Stimulated activated CD8-positive, alpha-beta memory T cell treated with anti-CD3 and anti-CD28 coated beads, Interleukin-7, amount 100 ng/mL, for 24 hours (primary cell): ENCODE results near the gene BARHL1.

Experiments used
- DNase-seq: peaks from one replicate; pipeline ENCODE4 v3.0.0-alpha.2; 2020; ENCODE audit warnings: low read depth

Gene BARHL1

DNA sequence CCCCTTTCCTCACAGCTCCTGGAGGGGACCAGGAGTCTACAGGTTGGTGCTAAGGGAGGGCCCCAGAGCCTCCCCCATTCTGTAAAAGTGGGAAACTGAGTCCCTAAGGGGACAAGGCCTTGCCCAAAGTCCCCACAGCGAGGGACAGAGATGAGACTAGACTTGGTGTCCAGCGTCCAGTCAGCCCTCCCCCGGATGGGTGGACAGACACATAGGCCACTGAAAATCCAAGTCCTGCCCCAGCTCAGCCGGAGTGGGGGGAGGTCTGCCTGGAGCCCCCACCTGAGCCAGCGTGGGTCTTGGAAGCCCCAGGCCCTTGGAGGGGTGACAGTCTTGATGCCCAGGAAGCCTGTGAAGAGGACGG is 5.2 kb downstream of the BARHL1 start:
- no peak for DNase-seq

DNA sequence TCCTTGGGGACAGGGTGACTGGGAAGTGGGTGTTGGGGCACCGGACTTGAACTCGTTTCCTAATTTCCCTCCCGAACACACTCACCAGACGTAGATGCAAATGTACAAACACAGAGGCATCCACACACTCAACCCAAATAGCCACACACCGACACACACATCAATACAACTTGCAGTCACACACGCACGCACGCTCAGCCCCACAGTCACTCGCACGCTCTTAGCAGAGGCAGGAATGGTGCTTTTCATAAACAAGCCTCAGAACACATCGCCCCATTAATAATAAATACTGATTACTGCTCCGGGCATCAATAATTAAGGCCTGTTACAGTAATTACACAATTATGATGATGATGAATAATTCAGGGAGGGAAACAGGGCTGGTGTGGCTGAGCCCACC is 5.7 kb downstream of the BARHL1 start:
- no peak for DNase-seq

DNA sequence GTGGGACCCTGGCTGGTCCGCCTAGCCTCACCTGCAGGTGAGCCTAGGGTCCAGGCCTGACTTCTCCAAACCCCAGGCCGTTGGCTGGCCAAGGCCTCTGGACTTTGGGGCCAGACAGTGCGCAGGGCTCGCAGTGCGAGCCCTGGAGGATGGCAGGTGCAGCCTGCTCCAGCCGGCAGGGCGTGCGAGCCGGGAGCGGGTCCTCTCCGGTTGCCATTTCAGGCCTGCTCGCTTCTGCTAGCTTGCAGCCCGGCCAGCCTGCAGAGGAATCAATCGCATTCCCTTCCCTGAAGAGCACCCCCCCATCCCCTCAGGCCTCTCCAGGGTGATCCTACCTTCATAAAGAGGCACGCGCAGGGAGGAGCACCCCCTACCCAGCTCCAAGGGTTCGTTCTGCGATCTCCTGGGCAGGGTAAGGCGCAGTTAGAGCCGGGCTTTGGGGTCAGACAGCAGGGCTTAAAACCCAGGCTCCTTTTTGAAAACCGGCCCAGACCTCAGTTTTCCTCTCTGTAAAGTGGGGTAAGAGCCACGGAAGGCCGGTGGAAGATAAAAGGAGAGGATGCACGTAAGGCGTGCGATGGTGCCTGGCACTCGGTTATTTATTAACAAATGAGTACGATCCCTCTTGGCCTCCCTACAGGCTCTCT is 6.2 kb downstream of the BARHL1 start:
- DNase-seq = no peak

DNA sequence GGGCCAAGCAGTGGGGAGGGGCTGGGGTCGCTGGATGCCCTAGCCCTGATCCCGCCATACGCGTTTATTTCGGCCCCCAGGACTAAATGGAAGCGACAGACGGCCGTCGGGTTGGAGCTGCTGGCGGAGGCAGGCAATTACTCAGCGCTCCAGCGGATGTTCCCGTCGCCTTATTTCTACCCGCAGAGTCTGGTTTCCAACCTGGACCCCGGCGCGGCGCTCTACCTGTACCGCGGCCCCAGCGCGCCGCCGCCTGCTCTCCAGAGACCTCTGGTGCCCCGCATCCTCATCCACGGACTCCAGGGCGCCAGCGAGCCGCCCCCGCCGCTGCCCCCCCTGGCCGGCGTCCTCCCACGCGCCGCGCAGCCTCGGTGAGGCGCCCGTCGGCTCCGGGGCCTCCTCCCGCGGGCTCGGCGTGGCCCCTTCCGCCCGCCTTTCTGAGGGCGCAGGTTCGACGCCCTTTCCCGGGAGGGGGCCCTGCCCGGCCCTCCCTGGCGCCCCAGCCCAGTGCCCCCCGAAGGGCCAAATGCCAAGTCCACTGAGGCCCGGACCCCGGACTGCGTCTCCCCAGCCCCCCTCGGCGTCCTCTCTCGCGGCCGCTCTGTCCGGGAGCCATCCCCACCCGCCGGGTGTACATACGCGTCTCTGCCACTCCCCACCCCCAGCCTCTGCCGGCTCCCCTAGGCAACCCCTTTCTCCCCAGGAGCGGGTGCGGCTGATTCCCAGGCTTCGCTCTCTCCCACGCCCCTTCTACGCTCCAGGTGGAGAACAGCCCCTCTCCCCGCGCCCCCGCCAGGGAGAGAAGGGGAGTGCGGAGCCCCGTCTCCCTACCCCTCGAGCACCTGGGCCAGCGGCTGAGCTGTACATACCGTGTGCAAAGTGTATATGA is 7.0 kb downstream of the BARHL1 start:
- no peak for DNase-seq

DNA sequence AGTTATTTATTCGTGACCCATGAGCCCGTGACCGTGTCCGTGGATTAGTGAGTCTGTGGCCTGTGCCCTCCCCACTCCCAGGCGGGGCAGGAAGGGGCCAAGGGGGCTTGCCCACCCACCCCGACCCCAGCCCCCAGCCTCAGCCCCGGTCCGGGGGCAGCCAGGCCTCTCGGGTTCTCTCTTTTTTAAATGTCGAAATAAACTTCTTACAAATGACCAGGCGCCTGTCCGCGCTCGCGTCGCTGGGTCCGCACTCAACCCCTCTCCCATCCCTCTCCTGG is 7.6 kb downstream of the BARHL1 start:
- no peak for DNase-seq

DNA sequence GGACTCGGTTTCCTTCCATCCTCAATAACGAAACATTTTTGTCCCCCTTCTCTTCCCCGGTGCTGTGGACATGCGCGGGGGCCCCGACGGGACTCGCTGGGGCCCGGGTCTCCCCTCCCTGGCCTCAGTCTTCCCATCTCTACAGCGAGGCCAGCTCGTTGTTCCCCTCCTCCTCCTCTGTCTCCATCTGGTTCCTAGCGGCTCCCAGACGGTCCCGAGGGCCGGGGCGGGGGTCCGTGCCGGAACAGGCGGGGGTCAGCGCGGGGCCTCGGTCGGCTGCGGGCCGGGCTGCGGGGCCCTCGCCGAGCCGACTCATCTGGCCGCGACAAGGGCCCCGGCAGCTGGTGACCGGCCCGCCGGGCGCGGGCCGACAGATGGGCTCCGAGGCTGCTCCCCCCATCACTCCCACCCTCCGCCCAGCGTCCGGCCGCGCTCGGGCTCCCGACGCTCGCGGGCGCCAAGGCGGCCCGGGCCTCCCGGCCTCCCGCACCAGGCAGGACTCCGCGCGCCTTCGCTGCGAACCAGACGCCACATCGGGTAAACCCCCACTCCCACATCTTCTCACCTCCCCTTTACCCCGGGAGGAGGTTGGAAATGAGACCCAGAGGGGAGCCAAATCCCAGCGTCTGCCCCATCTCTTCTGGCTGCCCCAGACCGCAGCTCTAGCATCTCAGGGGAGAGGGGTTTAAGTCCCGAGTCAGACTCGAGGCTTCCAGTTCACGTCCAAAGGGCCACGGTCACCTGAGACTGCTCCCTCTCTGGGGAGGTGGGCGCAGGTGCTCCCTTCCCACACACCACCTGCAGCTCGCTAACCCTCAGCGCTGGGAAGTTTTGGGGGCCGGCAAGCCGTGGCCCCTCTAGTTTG is 8.1 kb downstream of the BARHL1 start:
- no peak for DNase-seq

DNA sequence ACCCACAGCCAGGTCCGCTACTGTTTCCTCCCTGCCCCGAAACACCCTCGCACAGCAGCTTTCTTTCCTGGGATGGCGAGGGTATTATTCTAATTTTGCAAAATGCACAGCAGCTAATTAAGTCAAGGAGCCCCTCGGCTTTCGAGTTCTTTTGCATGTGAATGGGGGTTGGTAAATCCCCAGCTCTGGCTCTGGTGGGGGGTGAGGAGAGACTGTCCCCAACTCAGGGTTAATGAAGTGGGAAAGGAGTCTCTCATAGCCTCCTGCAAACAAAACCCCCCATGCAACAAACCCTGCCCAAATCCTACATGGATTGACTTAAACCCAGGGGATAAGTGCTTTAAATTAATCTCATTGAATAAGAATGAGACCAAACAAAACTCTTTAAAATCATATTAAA is 8.8 kb downstream of the BARHL1 start:
- DNase-seq = no peak

DNA sequence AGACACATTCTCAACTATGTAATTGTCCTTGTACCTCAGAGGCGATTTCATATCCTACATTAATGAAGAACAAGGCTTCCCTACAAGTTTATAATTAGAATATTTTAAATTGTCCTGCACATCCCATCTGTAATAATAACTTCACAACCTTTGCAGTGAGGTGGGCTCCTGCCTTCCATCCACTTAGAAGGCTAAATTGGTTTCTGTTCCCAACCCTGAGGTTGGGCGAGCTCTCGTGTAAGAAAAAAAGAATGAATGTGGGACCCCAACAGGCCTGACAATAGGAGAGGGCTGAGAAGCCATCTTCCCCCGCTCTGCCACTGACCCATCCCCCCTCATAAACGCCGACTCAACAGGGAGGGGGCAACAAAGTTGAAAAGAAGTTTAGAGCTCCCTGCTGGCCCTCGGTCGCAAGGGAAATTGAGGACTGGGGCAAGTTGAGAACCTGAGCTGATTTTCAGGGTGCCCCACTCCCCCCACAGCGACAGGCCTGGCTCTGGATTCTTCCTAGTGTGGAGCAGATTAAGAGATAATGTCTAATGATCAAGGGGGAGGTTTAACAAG is 9.4 kb downstream of the BARHL1 start:
- DNase-seq = no peak

DNA sequence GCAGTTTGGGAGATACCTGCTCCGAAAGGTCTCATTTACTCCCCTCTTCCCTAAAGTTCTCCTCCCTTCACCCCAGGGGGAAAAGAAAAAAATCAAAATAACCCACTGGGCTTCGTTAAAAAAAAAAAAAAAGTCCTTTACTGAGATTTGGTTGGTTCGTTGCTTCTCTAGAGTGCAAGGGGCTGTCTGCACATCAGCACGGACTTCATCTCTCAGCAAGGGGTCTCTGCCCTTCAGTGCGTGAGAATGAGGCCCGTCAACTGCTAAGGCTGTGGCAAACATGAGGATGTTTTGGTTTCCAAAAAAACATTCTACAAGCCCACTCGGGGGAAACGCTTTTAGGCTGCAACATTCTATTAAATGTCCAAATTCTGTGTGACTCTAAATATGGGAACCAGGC is 10.0 kb downstream of the BARHL1 start:
- DNase-seq = no peak

DNA sequence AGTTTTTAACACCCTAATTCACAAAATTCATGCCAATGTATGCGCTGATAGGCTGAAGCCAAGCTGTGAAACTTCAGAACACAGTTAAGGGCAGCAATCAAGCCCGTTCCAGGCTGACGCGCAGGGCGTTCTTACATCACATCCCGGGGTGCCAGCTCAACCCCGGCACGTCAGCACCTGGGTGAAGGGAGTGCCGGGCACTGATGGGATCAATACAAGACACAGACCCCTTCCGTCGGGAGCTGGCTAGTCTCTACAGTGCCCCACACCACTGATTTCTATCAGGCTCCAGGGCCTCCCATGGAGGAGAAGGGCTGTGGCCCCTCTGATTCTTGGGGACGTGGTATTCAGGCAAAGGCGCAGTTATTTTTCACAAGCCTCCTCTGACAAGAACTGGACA is 12.0 kb downstream of the BARHL1 start:
- DNase-seq = no peak

DNA sequence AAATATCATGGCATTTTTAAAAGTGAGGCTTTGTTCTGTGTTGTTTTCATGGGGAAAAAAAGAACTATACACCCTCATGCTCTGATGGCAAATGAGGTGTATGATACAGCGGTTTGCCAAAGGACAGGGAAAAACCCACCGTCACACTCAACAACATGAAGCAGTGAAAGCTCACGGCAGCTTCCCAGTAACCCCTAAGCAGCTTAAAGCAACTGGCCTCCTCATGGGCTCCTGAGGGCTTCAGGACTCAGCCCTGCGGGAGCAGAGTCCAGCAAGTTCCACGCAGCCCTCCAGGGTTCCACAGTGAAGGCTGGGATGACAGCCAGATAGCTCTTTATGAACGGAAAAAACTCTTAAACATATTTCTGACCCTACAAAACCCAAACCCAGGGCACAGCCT is 12.9 kb downstream of the BARHL1 start:
- DNase-seq = no peak

DNA sequence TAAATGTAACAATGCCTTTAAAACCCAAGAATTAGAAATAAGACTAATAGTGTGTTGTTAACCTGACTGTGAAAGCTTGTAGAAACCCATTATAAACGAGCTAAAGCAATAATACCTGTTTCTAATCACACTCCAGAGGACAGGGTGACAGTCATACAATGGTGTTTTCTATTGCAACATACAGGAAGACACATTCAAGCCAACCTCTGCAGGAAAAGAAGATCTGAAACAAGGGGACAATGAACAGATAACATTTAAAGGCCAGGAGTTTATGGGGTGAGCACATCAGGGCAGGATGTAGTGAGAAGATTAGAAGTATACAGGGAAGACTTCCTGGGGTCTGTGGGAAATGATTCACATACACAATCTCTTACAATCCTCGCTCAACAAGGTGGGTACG is 13.8 kb downstream of the BARHL1 start:
- DNase-seq = no peak

DNA sequence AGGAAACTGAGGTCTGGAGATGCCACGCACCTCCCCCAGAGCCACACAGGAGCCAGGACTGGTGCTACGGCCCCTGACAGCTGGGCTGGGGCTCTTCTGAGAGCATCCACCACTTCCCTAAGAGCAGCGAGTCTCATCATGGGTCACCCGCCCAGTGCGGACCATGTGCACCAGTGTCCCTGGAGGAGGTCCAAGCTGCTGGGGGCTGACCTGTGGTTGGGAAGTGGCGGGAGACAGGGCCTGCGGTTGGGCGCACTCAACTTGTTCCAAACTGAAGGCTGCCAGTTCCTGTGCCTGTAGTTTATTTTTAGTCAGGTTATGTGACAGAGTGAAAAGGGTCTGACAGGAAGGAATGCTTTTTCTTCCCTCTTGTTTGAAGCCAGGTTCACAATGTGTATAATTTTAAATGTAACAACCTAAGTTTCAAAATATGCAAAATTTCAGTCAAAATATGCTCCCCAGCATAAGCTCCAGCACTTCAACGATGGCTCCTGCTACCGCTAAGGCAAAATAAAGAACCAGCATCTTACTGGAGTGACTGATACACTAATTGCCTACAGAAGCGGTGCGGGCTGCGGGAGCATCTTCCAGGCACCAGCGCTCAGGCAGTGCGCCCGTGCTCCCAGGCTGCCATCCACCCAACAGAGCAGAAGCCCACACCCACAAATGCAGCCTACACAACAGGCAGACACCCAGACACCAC is 14.8 kb downstream of the BARHL1 start:
- no peak for DNase-seq

DNA sequence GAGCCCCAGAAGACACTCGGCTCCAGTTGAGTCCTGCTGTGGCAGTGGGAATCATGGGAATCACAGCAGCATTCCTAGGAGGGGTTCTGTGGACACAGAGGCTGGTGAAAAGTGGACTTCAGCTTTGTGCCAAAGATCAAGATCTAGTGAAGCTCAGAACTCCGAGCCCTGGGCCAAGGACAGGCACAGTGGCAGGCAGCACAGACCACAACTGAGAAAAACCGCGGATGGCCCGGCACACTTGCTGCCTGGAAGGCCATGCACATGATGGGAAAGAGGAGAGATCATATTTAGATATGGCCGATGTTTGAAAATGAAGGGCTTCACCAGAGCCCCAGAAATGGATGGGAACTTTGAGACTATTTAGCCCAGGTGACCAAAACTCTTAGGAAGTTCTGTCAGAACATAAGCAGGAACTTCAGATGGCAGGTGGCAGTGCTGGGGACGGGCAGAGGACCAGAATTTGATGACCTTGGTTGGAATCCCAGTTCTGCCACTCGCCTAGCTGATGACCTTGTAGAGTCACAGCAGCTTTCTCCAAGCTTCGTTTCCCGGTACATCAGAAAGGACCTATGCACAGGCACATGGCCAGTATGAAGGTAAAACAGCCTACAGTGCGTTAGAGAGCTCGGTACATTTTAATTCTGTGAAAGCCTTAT is 18.0 kb downstream of the BARHL1 start:
- no peak for DNase-seq

DNA sequence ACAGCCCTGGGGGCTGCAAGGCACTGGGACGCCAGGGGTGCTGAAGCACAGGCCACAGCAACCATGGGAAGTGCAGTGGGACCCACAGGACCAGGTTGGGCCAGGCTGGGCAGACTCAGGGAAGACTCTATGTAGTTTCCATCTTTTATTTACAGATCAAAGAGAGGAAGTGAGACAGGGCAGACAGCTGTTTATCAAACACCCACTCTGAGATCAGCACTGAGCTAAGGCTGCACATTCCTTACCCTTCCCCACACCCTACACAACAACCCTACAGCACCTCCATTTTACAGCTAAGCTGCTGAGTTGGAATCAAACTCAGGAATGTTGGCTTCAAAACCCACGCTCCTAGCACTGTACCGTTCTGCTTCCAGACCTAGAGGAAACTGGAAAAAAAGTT is 19.8 kb downstream of the BARHL1 start:
- no peak for DNase-seq

DNA sequence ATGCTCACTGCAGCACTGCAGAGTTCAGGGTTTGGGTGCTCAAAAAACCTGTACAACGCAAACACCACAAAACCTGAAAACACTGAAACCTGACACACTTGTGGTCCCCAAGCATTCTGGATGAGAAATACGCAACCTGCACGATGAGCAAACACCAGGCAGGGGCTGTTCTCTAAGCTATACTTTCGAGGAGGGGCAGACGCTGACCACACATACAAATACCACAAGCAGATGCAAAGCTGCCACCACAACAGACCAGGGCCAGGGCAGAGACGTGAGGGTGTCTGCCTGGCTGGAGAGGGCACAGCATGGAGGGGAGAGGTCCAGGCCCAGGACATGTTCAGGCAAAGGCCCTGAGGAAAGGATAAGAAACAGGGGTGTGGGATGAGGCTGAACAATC is 23.0 kb downstream of the BARHL1 start:
- no peak for DNase-seq

DNA sequence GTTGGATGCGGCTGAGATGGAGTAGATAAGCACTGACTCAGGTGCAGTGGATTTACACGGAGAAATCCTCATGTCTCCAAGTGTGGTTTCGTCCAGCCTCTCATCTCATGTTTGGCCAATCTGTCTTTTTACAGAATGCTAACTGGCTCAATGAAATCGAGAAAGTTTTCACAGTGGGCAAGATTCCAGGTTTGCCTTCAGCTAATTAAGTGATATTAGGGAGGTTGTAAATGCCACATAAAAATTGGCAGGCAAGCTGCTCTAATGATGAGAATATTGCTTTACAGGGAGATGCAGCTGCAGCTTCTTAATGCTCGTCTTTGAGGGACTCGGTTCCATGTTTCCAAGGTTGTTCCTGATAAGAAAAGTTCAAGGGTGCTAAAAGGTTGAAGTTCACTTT is 23.7 kb downstream of the BARHL1 start:
- DNase-seq = no peak

DNA sequence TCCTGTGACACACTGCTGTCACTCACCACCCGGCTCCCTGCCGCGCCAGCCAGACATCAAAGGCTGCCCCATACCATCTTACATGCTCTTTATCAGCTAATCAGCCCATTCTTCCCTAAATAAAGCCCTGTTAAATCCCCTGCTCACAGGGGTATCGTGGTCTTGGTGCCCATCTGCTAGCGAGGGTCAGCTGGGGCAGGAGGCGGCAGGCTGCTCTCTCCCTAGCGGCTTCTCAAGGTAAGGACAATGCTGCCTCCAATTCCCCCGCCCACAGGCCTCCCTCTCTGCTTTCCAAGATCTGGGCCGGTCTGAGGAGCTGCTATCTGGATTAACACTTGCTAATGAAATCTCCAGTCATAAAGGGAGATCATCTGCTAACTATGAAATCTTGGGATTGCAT is 26.8 kb downstream of the BARHL1 start:
- DNase-seq = no peak

DNA sequence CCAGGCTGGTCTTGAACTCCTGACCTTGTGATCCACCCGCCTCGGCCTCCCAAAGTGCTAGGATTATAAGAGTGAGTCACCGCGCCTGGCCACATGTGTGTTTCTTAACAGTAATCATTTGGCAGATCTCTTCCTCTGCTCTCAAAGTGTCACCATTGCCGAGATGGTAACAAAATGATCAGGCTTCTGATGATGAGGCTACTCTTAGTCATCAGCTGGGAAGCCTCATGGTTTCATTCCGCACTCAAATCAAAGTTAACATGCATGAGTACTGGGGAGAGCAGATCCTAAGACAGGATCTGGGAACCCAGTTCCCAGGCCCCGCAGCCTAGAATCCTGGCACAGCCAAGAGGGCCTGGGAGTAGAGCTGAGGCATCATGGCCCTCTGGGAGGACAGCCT is 27.4 kb downstream of the BARHL1 start:
- DNase-seq = no peak

DNA sequence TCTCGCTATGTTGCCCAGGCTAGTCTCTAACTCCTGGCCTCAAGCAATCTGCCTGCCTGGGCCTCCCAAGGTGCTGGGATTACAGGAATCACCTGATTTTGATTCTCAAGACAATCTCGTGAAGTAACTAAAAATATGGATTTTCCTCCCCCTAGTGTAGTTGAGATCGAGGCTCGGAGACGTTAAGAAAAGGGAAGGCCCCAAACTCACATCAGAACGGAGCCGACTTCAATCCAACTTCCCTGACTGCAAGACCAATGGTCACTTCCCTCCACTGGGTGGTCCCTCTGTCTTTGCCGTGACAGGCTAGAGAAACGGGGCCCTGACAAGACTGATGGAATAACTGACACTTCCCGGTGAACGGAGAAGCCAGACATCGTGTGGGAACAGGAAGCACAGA is 28.3 kb downstream of the BARHL1 start:
- no peak for DNase-seq

DNA sequence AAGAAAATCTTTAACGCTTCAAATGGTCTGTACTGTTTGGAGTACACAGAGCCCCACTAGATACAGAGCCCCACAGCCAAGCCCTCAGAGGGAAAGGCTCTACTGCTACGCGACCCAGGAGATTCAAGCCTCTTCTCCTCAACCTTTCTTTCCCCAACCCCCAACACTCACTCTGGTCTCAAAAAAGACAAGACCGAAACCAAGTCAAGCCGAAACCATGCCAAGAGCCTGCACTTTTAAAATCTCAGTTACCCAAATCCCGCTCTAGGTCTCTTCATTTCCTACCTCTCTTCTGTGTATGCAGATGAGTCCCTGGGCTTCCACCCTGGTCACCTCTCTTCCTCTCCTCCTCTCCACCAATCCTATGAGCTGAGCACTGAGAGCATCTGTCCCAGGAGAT is 31.9 kb downstream of the BARHL1 start:
- DNase-seq = no peak

DNA sequence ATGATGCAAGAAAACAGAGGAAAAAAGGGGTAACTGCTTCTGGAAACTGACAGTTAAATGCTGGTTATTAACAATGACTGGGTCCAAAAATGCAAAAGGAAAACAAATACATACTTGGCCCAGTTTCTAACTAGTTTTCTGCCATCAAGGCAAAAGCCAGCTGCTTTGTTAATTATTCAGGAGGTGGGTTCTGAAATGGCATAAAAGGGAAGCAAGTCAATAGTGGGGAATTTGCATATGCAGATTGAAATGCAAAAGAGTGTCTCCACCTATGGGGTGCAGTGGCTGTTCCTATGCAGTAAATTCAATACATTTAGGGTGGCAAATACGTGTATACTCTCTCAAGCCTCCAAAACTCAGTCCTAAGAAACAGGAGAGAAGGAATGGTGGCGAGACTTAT is 33.4 kb downstream of the BARHL1 start:
- DNase-seq = no peak
